NB4 (cell line): ENCODE data around the gene S100A13.

Source experiments
- CTCF ChIP-seq: IDR thresholded peaks from one replicate; pipeline ENCODE4 v1.5.1; 2012; ENCODE audit warnings: low read depth, low read length
- MAX ChIP-seq: IDR thresholded peaks from 2 replicates; pipeline ENCODE4 v1.6.1; 2011; ENCODE audit warnings: low read depth, low read length
- MYC ChIP-seq: IDR thresholded peaks from 2 replicates; pipeline ENCODE4 v1.6.1; 2011; ENCODE audit warnings: low read depth, low read length
- POLR2A ChIP-seq: IDR thresholded peaks from 2 replicates; pipeline ENCODE4 v1.6.1; 2011; ENCODE audit warnings: mild to moderate bottlenecking; ENCODE audit not compliant: insufficient read length; ENCODE audit errors: extremely low read depth

- no peak for TF ChIP-seq CTCF
- TF ChIP-seq POLR2A = no peak
- no peak for TF ChIP-seq MAX
- TF ChIP-seq MYC = no peak
These were observed 35.9 kb upstream of the S100A13 start for GRCh38 chr1:153663211-153663610.
